Suprapubic skin (tissue), 3 donors: ENCODE results near the gene DKKL1.

Source experiments
- POLR2A ChIP-seq, 2 donors: fragments of 450-650 bp; IDR thresholded peaks; one replicate each; pipeline ENCODE4 v1.6.1; 2017; ENCODE audit warnings: antibody characterized with exemption in 2 of 2, mild to moderate bottlenecking in 2 of 2, moderate library complexity in 2 of 2
- TF ChIP-seq, protein P1 (sequence below), 2 donors: fragments of 200-600 bp in 1 of 2; fragments of 450-650 bp in 1 of 2; sonication (generic) in 1 of 2; IDR thresholded peaks; one replicate each; pipeline ENCODE4 v1.5.1; 2016 to 2019; ENCODE audit warnings: antibody characterized with exemption in 2 of 2, mild to moderate bottlenecking in 1 of 2, moderate library complexity in 1 of 2

- TF ChIP-seq POLR2A (IDR thresholded peaks at IDR 0.05), result no peak
- TF ChIP-seq, protein P1, sequence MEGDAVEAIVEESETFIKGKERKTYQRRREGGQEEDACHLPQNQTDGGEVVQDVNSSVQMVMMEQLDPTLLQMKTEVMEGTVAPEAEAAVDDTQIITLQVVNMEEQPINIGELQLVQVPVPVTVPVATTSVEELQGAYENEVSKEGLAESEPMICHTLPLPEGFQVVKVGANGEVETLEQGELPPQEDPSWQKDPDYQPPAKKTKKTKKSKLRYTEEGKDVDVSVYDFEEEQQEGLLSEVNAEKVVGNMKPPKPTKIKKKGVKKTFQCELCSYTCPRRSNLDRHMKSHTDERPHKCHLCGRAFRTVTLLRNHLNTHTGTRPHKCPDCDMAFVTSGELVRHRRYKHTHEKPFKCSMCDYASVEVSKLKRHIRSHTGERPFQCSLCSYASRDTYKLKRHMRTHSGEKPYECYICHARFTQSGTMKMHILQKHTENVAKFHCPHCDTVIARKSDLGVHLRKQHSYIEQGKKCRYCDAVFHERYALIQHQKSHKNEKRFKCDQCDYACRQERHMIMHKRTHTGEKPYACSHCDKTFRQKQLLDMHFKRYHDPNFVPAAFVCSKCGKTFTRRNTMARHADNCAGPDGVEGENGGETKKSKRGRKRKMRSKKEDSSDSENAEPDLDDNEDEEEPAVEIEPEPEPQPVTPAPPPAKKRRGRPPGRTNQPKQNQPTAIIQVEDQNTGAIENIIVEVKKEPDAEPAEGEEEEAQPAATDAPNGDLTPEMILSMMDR (IDR thresholded peaks at IDR 0.05), result no peak
Observed at GRCh38 chr19:49347835-49348234, 15.8 kb upstream of the DKKL1 start.
